Activated CD4-positive, alpha-beta T cell treated with anti-CD3 and anti-CD28 coated beads, Interleukin-2, amount 10 ng/mL, durations not matched to agents 7 days and 5 days (primary cell): ENCODE measurements around the gene APC. TPM values are rescaled to one million over a fixed set of nuclear protein-coding genes. Genes with fewer than 3 reads are reported as not detected.

Source experiments
- CTCF ChIA-PET: fragments of 350-600 bp; sonication (Branson Sonifier 250); formaldehyde crosslinking; loops from one replicate; lab custom pipeline; 2021; ENCODE audit warnings: antibody characterized with exemption; lab: Charles Lee
- POLR2A ChIA-PET: fragments of 350-600 bp; sonication (Branson Sonifier 250); formaldehyde crosslinking; loops from one replicate; lab custom pipeline; 2021; ENCODE audit warnings: antibody characterized with exemption; lab: Charles Lee
- DNase-seq: peaks from one replicate; pipeline ENCODE4 v3.0.0-alpha.2; 2020
- H3K27ac Mint-ChIP-seq: one replicate; pipeline ENCODE4 v1.8.0; 2021; ENCODE audit warnings: mild to moderate bottlenecking, moderate library complexity, mixed read lengths
- H3K27me3 Mint-ChIP-seq: one replicate; pipeline ENCODE4 v1.8.0; 2021; ENCODE audit warnings: mixed read lengths
- H3K36me3 Mint-ChIP-seq: one replicate; pipeline ENCODE4 v1.8.0; 2021; ENCODE audit warnings: low read depth, mixed read lengths
- H3K4me1 Mint-ChIP-seq: one replicate; pipeline ENCODE4 v1.8.0; 2021; ENCODE audit warnings: mixed read lengths
- H3K4me3 Mint-ChIP-seq: one replicate; pipeline ENCODE4 v1.8.0; 2021; ENCODE audit warnings: mild to moderate bottlenecking, moderate library complexity, mixed read lengths
- H3K9me3 Mint-ChIP-seq: one replicate; pipeline ENCODE4 v1.8.0; 2021; ENCODE audit warnings: mixed read lengths
- total RNA-seq, 2 experiments: library from RNA; stranded (reverse); gene quantifications; one replicate each; pipeline ENCODE4 v1.2.3, GENCODE V29; 2021

Gene APC
- total RNA-seq, 2 experiments from 2014 or later, result 21.5 to 25.7 TPM

- H3K9me3 Mint-ChIP-seq, result no peaks in the 10 kb centered on the region
- H3K27me3 Mint-ChIP-seq, result no peaks in the 10 kb centered on the region
- DNase-seq, result peak; percentile 21
- H3K4me3 Mint-ChIP-seq, result no peak overlapping the region
- H3K4me1 Mint-ChIP-seq, result peaks cover 3% of the 10 kb centered on the region
- peak overlapping the region; percentile 17 for H3K27ac Mint-ChIP-seq
- H3K36me3 Mint-ChIP-seq, result no peaks in the 10 kb centered on the region
- ChIA-PET POLR2A (interaction anchor here (0.6 kb wide), 3 partner anchors 9 to 1528 kb away, joined by 3 to 7 read pairs (median 3); no protein-coding TSS in a partner anchor), CTCF (interaction anchor here (0.7 to 1.6 kb wide), 10 partner anchors 21 to 1502 kb away, joined by 3 to 4 read pairs (median 4); no protein-coding TSS in a partner anchor)
Observed at GRCh38 chr5:112757468-112758208, 20.0 kb downstream of the APC start.

DNA sequence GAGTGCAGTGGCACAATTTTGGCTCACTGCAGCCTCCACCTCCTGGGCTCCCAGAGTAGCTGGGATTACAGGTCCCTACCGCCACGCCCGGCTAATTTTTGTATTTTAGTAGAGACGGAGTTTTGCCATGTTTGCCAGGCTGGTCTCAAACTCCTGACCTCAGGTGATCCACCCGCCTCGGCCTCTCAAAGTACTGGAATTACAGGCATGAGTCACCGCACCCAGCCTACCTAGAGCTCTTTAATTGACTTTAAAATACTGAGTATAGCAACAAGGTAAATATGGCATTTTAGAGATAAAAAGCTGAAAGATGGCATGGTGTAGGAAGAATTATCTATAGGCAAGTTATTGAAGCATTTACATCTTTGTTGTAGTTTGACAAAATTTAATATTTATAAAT lies 21.0 kb downstream of the APC start:
- H3K4me3 Mint-ChIP-seq, result no peak overlapping the region
- CTCF ChIA-PET, result interaction anchor here (0.8 kb wide), 1 partner anchor 30 kb away, joined by 4 read pairs; no protein-coding TSS in a partner anchor
- DNase-seq, result no peak
- no peak overlapping the region for H3K27ac Mint-ChIP-seq
- no peaks in the 10 kb centered on the region for H3K27me3 Mint-ChIP-seq
- POLR2A ChIA-PET, result no interaction called here
- peaks cover 3% of the 10 kb centered on the region for H3K4me1 Mint-ChIP-seq
- H3K9me3 Mint-ChIP-seq, result no peaks in the 10 kb centered on the region
- H3K36me3 Mint-ChIP-seq, result no peaks in the 10 kb centered on the region

DNA sequence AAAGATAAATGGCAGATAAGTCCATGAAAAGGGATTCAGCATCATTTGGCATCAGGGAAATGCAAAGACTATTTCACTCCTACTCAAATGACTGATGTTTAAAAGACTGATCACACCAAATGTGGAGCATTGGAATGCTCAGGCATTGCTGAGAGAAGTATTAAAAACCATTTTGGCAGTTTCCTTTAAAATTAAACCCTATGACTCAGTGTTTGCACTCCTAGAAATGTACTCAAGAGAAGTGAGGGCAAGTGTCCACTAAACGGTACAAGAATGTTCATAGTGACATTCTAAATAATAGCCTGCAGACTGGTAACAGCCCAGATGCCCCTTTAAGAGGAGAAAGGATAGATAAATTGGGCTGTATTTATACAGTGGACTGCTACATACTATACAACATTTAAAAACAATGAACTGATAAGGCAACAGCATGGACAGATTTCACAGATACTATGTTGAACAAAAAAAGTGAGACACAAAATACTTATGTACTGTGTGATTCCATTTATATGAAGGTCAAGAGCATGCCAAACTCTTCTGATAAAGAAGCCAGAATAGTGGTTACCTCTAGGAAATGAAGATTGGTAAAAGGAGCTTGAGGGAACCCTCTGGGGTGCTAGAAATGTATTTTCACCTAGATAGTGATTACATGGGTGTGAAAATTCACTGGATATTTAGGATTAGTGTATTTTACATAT lies 24.6 kb downstream of the APC start:
- H3K4me1 Mint-ChIP-seq, result peaks cover 3% of the 10 kb centered on the region
- no peak overlapping the region for H3K27ac Mint-ChIP-seq
- no peaks in the 10 kb centered on the region for H3K36me3 Mint-ChIP-seq
- CTCF ChIA-PET, result no interaction called here
- DNase-seq, result no peak
- no peaks in the 10 kb centered on the region for H3K27me3 Mint-ChIP-seq
- no peak overlapping the region for H3K4me3 Mint-ChIP-seq
- no peaks in the 10 kb centered on the region for H3K9me3 Mint-ChIP-seq
- POLR2A ChIA-PET, result no interaction called here

DNA sequence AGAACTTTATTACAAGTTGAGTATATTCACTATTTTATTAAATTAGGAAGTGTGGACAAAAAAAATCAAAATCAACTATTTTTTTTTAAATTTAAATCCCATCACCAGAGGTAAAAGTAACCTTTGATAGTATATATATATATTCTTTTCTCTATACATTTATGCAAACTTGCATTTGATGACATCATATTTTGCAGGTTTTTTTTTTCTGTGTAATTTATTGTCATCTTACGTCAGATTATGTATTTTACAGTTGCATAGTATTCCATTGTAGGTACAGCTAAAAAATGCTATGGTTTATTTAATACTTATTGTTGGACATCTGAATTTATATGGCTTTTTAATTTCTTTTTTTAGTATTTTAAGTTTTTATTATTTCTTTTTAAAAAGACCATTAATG lies 25.5 kb downstream of the APC start:
- H3K4me3 Mint-ChIP-seq, result no peak overlapping the region
- no peaks in the 10 kb centered on the region for H3K27me3 Mint-ChIP-seq
- H3K27ac Mint-ChIP-seq, result no peak overlapping the region
- H3K36me3 Mint-ChIP-seq, result no peaks in the 10 kb centered on the region
- ChIA-PET POLR2A (no interaction called here), CTCF (no interaction called here)
- H3K9me3 Mint-ChIP-seq, result no peaks in the 10 kb centered on the region
- H3K4me1 Mint-ChIP-seq, result no peaks in the 10 kb centered on the region
- DNase-seq, result no peak

- Mint-ChIP-seq H3K9me3 (no peaks in the 10 kb centered on the region), H3K27me3 (no peaks in the 10 kb centered on the region), H3K4me1 (no peaks in the 10 kb centered on the region), H3K27ac (no peak overlapping the region), H3K36me3 (peaks cover 4% of the 10 kb centered on the region), H3K4me3 (no peak overlapping the region)
- POLR2A ChIA-PET, result no interaction called here
- DNase-seq, result no peak
- CTCF ChIA-PET, result interaction anchor here (0.7 kb wide), 1 partner anchor 450 kb away, joined by 3 read pairs; no protein-coding TSS in a partner anchor
Observed at GRCh38 chr5:112772124-112772523, 34.4 kb downstream of the APC start.

- no peaks in the 10 kb centered on the region for H3K4me1 Mint-ChIP-seq
- H3K4me3 Mint-ChIP-seq, result no peak overlapping the region
- no peaks in the 10 kb centered on the region for H3K27me3 Mint-ChIP-seq
- ChIA-PET POLR2A (no interaction called here), CTCF (no interaction called here)
- DNase-seq, result no peak
- no peaks in the 10 kb centered on the region for H3K9me3 Mint-ChIP-seq
- no peak overlapping the region for H3K27ac Mint-ChIP-seq
- H3K36me3 Mint-ChIP-seq, result peaks cover 17% of the 10 kb centered on the region
Observed at GRCh38 chr5:112776301-112776856, 38.7 kb downstream of the APC start.

DNA sequence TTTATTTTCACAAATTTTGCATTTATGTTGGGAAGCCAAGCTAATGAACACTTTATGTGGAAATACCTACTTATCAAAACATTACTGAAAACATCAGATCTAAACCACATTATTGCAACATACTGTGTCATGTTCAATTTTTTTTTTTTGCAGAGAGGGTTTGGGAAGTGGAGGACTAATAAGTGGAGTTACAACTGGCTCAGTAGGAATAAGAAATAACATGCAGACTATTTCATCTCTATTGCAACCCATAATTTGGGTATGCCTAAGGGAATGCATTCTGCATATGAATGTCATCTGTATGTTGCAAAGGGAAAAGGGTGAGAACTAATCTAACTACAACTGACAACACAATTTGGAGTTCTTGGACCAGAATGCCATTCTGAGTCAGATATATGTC lies 41.8 kb downstream of the APC start:
- no peaks in the 10 kb centered on the region for H3K4me1 Mint-ChIP-seq
- ChIA-PET POLR2A (no interaction called here), CTCF (interaction anchor here (0.7 to 1.6 kb wide), 3 partner anchors 10 to 81 kb away, joined by 3 to 5 read pairs (median 3); no protein-coding TSS in a partner anchor)
- H3K27me3 Mint-ChIP-seq, result no peaks in the 10 kb centered on the region
- no peak overlapping the region for H3K27ac Mint-ChIP-seq
- no peaks in the 10 kb centered on the region for H3K9me3 Mint-ChIP-seq
- peaks cover 22% of the 10 kb centered on the region for H3K36me3 Mint-ChIP-seq
- no peak overlapping the region for H3K4me3 Mint-ChIP-seq
- no peak for DNase-seq

DNA sequence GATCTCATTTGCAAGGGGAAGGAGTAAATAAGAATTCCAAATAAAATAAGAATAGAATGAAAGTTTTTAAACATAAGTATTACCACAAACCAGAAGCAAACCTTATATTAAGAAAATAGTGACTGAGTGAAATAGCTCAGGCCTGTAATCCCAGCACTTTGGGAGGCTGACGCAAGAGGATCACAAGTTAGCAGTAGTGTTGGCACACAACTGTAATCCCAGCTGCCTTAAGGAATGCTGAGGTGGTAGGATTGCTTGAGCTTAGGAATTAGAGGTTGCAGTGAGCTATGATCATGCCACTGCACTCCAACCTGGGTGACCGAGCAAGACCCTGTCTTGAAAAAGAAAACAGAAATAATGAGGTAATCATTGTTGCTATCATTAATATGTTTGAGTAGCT lies 47.0 kb downstream of the APC start:
- H3K4me1 Mint-ChIP-seq, result no peaks in the 10 kb centered on the region
- H3K36me3 Mint-ChIP-seq, result peaks cover 13% of the 10 kb centered on the region
- CTCF ChIA-PET, result no interaction called here
- H3K9me3 Mint-ChIP-seq, result no peaks in the 10 kb centered on the region
- H3K4me3 Mint-ChIP-seq, result no peak overlapping the region
- no peak overlapping the region for H3K27ac Mint-ChIP-seq
- no peak for DNase-seq
- POLR2A ChIA-PET, result no interaction called here
- no peaks in the 10 kb centered on the region for H3K27me3 Mint-ChIP-seq

GRCh38 chr5:112787261-112787660 lies 49.6 kb downstream of the APC start:
- Mint-ChIP-seq H3K4me1 (no peaks in the 10 kb centered on the region), H3K36me3 (peaks cover 2% of the 10 kb centered on the region), H3K4me3 (no peak overlapping the region), H3K9me3 (no peaks in the 10 kb centered on the region), H3K27me3 (no peaks in the 10 kb centered on the region), H3K27ac (no peak overlapping the region)
- no peak for DNase-seq
- CTCF ChIA-PET, result no interaction called here
- POLR2A ChIA-PET, result no interaction called here

DNA sequence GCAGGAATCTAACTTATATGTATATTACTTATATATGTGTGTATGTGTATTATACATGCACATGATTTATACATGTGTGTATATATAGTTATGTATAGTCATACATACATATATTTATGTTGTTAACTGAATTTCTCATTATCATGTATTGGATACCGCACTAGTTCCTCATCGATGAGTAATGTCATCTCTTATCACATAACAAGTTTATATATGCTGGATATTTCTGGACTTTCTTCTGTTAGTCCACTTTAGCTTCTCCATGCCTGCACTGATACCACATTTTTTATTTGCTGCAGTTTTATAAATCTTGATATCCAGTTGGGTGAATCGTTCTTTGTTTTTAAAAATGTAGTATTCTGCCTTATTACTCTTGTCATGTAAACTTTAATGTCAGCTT lies 50.2 kb downstream of the APC start:
- ChIA-PET POLR2A (no interaction called here), CTCF (no interaction called here)
- DNase-seq, result no peak
- Mint-ChIP-seq H3K9me3 (no peaks in the 10 kb centered on the region), H3K27ac (no peak overlapping the region), H3K4me1 (no peaks in the 10 kb centered on the region), H3K27me3 (no peaks in the 10 kb centered on the region), H3K36me3 (peaks cover 1% of the 10 kb centered on the region), H3K4me3 (no peak overlapping the region)

GRCh38 chr5:112793201-112793600 lies 55.5 kb downstream of the APC start:
- Mint-ChIP-seq H3K4me3 (no peak overlapping the region), H3K4me1 (no peaks in the 10 kb centered on the region), H3K9me3 (no peaks in the 10 kb centered on the region), H3K27ac (no peak overlapping the region), H3K36me3 (peaks cover 20% of the 10 kb centered on the region), H3K27me3 (no peaks in the 10 kb centered on the region)
- no peak for DNase-seq
- ChIA-PET CTCF (no interaction called here), POLR2A (no interaction called here)

GRCh38 chr5:112794410-112794809 lies 56.7 kb downstream of the APC start:
- DNase-seq, result no peak
- Mint-ChIP-seq H3K27ac (no peak overlapping the region), H3K27me3 (no peaks in the 10 kb centered on the region), H3K9me3 (no peaks in the 10 kb centered on the region), H3K4me3 (no peak overlapping the region), H3K4me1 (no peaks in the 10 kb centered on the region), H3K36me3 (peaks cover 24% of the 10 kb centered on the region)
- CTCF ChIA-PET, result no interaction called here
- POLR2A ChIA-PET, result no interaction called here

GRCh38 chr5:112795342-112795741 lies 57.7 kb downstream of the APC start:
- DNase-seq, result no peak
- H3K27me3 Mint-ChIP-seq, result no peaks in the 10 kb centered on the region
- no peaks in the 10 kb centered on the region for H3K4me1 Mint-ChIP-seq
- H3K4me3 Mint-ChIP-seq, result no peak overlapping the region
- H3K9me3 Mint-ChIP-seq, result no peaks in the 10 kb centered on the region
- H3K27ac Mint-ChIP-seq, result no peak overlapping the region
- POLR2A ChIA-PET, result no interaction called here
- H3K36me3 Mint-ChIP-seq, result peaks cover 24% of the 10 kb centered on the region
- CTCF ChIA-PET, result no interaction called here
